ENCODE data around the gene HMGXB3.

The HMGXB3 gene

GRCh38 chr5:150060471-150060870, 59.9 kb downstream of the HMGXB3 start:
- no peak for TF ChIP-seq CTCF (IDR thresholded peaks at IDR 0.05)
- H3K9ac ChIP-seq = no peak overlapping the region
- peaks cover 8% of the 10 kb centered on the region for H3K4me1 ChIP-seq
- no peaks in the 10 kb centered on the region for H3K27me3 ChIP-seq (ENCODE audit: control insufficient read depth, insufficient read depth, low read length)
- no peak overlapping the region for H3K4me2 ChIP-seq (ENCODE audit: low read length)
- H2AFZ ChIP-seq = no peak overlapping the region
- no peaks in the 10 kb centered on the region for H3K36me3 ChIP-seq (ENCODE audit: control insufficient read depth, insufficient read depth, low read length)
- no peak overlapping the region for H3K27ac ChIP-seq
- H3K9me3 ChIP-seq (ENCODE audit: control insufficient read depth, low read length) = no peaks in the 10 kb centered on the region
- no peaks in the 10 kb centered on the region for H3K79me2 ChIP-seq
- H3K4me3 ChIP-seq (ENCODE audit: low read depth, low read length) = no peak overlapping the region

GRCh38 chr5:150061538-150061995, 61.0 kb downstream of the HMGXB3 start:
- Histone ChIP-seq H2AFZ (no peak overlapping the region), H3K9ac (no peak overlapping the region), H3K4me2 (ENCODE audit: low read length) (no peak overlapping the region), H3K27me3 (ENCODE audit: control insufficient read depth, insufficient read depth, low read length) (no peaks in the 10 kb centered on the region), H3K79me2 (no peaks in the 10 kb centered on the region), H3K36me3 (ENCODE audit: control insufficient read depth, insufficient read depth, low read length) (no peaks in the 10 kb centered on the region), H3K4me3 (ENCODE audit: low read depth, low read length) (no peak overlapping the region), H3K9me3 (ENCODE audit: control insufficient read depth, low read length) (no peaks in the 10 kb centered on the region), H3K27ac (no peak overlapping the region), H3K4me1 (peaks cover 9% of the 10 kb centered on the region)
- TF ChIP-seq CTCF (IDR thresholded peaks at IDR 0.05) = no peak

GRCh38 chr5:150062216-150062922, 61.8 kb downstream of the HMGXB3 start:
- Histone ChIP-seq H3K27ac (no peak overlapping the region), H3K9ac (no peak overlapping the region), H3K9me3 (ENCODE audit: control insufficient read depth, low read length) (no peaks in the 10 kb centered on the region), H3K4me3 (ENCODE audit: low read depth, low read length) (no peak overlapping the region), H3K4me1 (peaks cover 9% of the 10 kb centered on the region), H3K79me2 (no peaks in the 10 kb centered on the region), H3K36me3 (ENCODE audit: control insufficient read depth, insufficient read depth, low read length) (no peaks in the 10 kb centered on the region), H3K4me2 (ENCODE audit: low read length) (no peak overlapping the region), H2AFZ (no peak overlapping the region), H3K27me3 (ENCODE audit: control insufficient read depth, insufficient read depth, low read length) (no peaks in the 10 kb centered on the region)
- TF ChIP-seq CTCF (IDR thresholded peaks at IDR 0.05) = no peak

- Histone ChIP-seq H3K4me3 (ENCODE audit: low read depth, low read length) (no peak overlapping the region), H3K9me3 (ENCODE audit: control insufficient read depth, low read length) (no peaks in the 10 kb centered on the region), H3K4me2 (ENCODE audit: low read length) (no peak overlapping the region), H3K9ac (no peak overlapping the region), H3K4me1 (peaks cover 9% of the 10 kb centered on the region), H3K36me3 (ENCODE audit: control insufficient read depth, insufficient read depth, low read length) (no peaks in the 10 kb centered on the region), H3K27me3 (ENCODE audit: control insufficient read depth, insufficient read depth, low read length) (no peaks in the 10 kb centered on the region), H3K79me2 (no peaks in the 10 kb centered on the region), H3K27ac (no peak overlapping the region), H2AFZ (no peak overlapping the region)
- no peak for TF ChIP-seq CTCF (IDR thresholded peaks at IDR 0.05)
These were observed 63.1 kb downstream of the HMGXB3 start for GRCh38 chr5:150063638-150064037.

- H3K36me3 ChIP-seq (ENCODE audit: control insufficient read depth, insufficient read depth, low read length) = no peaks in the 10 kb centered on the region
- no peaks in the 10 kb centered on the region for H3K9me3 ChIP-seq (ENCODE audit: control insufficient read depth, low read length)
- no peaks in the 10 kb centered on the region for H3K27me3 ChIP-seq (ENCODE audit: control insufficient read depth, insufficient read depth, low read length)
- no peaks in the 10 kb centered on the region for H3K79me2 ChIP-seq
- H2AFZ ChIP-seq = no peak overlapping the region
- H3K4me3 ChIP-seq (ENCODE audit: low read depth, low read length) = no peak overlapping the region
- TF ChIP-seq CTCF (IDR thresholded peaks at IDR 0.05) = no peak
- H3K9ac ChIP-seq = no peak overlapping the region
- no peak overlapping the region for H3K27ac ChIP-seq
- peaks cover 9% of the 10 kb centered on the region for H3K4me1 ChIP-seq
- peak overlapping the region; percentile 7 for H3K4me2 ChIP-seq (ENCODE audit: low read length)
These were observed 64.2 kb downstream of the HMGXB3 start for GRCh38 chr5:150064681-150065220.
